Panc1 (cell line): ENCODE data around the gene ZNF521. TPM values are rescaled to one million over a fixed set of nuclear protein-coding genes. Genes with fewer than 3 reads are reported as not detected.

Source experiments
- ATAC-seq: fragments of 200-7000 bp; cut with Tn5 transposase; 2 replicates; pipeline ENCODE4 v1.9.1; 2020; ENCODE audit warnings: mild to moderate bottlenecking, moderate library complexity
- BruUV-seq: library from RNA; stranded (reverse); fragments of 400-500 nt; replicated peaks from 2 replicates; lab custom pipeline; 2021; lab: Mats Ljungman, UMichigan
- CTCF ChIA-PET: fragments of 300-600 bp; sonication (Branson Sonifier 250); formaldehyde crosslinking; loops from one replicate; lab custom pipeline; 2022; ENCODE audit warnings: antibody characterized with exemption; lab: Charles Lee
- POLR2A ChIA-PET: fragments of 300-600 bp; sonication (Branson Sonifier 250); formaldehyde crosslinking; loops from one replicate; lab custom pipeline; 2022; ENCODE audit warnings: antibody characterized with exemption; lab: Charles Lee
- DNase-seq: peaks from one replicate; pipeline ENCODE4 v3.0.0-alpha.2; 2010; ENCODE audit warnings: low read depth, low spot score
- H3K27ac ChIP-seq: 2 replicates; pipeline ENCODE4 v1.5.1; 2011; ENCODE audit warnings: mild to moderate bottlenecking, low read length, inconsistent platforms
- H3K27me3 ChIP-seq: fragments of 200-500 bp; sonication (Bioruptor generic); 2 replicates; pipeline ENCODE4 v1.6.0; 2014; ENCODE audit warnings: low read length, inconsistent platforms; ENCODE audit not compliant: control insufficient read depth, insufficient read depth
- H3K36me3 ChIP-seq: fragments of 200-500 bp; sonication (Bioruptor generic); 2 replicates; pipeline ENCODE4 v1.5.1; 2014; ENCODE audit warnings: inconsistent platforms, mild to moderate bottlenecking, low read length, moderate library complexity; ENCODE audit not compliant: control insufficient read depth, insufficient read depth
- H3K4me1 ChIP-seq: 2 replicates; pipeline ENCODE4 v1.5.1; 2011; ENCODE audit warnings: inconsistent platforms, mild to moderate bottlenecking, low read length, moderate library complexity; ENCODE audit not compliant: control insufficient read depth, insufficient read depth
- H3K4me3 ChIP-seq, 2 experiments: 2 replicates each; pipeline ENCODE4 v1.5.1; 2011 to 2012; ENCODE audit warnings: low read depth in 2 of 2, low read length in 2 of 2, mild to moderate bottlenecking in 2 of 2, inconsistent platforms in 1 of 2, moderate library complexity in 1 of 2
- H3K9me3 ChIP-seq: fragments of 200-500 bp; sonication (Bioruptor generic); 2 replicates; pipeline ENCODE4 v1.5.1; 2014; ENCODE audit warnings: low read depth, mild to moderate bottlenecking, inconsistent platforms, low read length, moderate library complexity; ENCODE audit not compliant: control insufficient read depth, insufficient read depth
- POLR2AphosphoS5 ChIP-seq: IDR thresholded peaks from 2 replicates; pipeline ENCODE4 v1.6.1; 2012; ENCODE audit warnings: mild to moderate bottlenecking, low read depth, low read length, moderate library complexity
- SIN3A ChIP-seq: IDR thresholded peaks from 2 replicates; pipeline ENCODE4 v1.6.1; 2012; ENCODE audit warnings: low read depth, mild to moderate bottlenecking, low read length, moderate library complexity, borderline replicate concordance; ENCODE audit not compliant: insufficient read depth
- TCF7L2 ChIP-seq: IDR thresholded peaks from 2 replicates; pipeline ENCODE4 v1.6.1; 2011; ENCODE audit warnings: mild to moderate bottlenecking, low read depth, low read length, inconsistent platforms
- in situ Hi-C: cut with HindIII; loops from 2 replicates; pipeline ENCODE4 v1.10.0; 2016; ENCODE audit warnings: low sequenced_read_pairs, low pct_unique_long_range_greater_than_20kb
- intact Hi-C: fragments of 100-400 bp; cut with micrococcal nuclease; formaldehyde crosslinking; loops from one replicate; pipeline ENCODE4 v1.10.0; 2022; ENCODE audit not compliant: unreplicated experiment
- total RNA-seq: library from RNA; stranded (reverse); gene quantifications from one replicate; pipeline ENCODE4 v1.2.1, GENCODE V29; 2021; ENCODE audit not compliant: unreplicated experiment
- TF ChIP-seq, protein P1 (sequence below), 2 experiments: IDR thresholded peaks; 2 replicates each; pipeline ENCODE4 v1.6.1; 2011 to 2012; ENCODE audit warnings: low read depth in 2 of 2, control low read depth in 1 of 2, low read length in 1 of 2, mild to moderate bottlenecking in 1 of 2, moderate library complexity in 1 of 2; ENCODE audit not compliant: insufficient read depth in 1 of 2
- TF ChIP-seq, protein P2 (sequence below): fragments of 450-650 bp; IDR thresholded peaks from 2 replicates; pipeline ENCODE4 v1.5.1; 2017; ENCODE audit warnings: mild to moderate bottlenecking

Gene ZNF521
- total RNA-seq, 1 experiment from 2014 or later = 0.15 TPM

DNA sequence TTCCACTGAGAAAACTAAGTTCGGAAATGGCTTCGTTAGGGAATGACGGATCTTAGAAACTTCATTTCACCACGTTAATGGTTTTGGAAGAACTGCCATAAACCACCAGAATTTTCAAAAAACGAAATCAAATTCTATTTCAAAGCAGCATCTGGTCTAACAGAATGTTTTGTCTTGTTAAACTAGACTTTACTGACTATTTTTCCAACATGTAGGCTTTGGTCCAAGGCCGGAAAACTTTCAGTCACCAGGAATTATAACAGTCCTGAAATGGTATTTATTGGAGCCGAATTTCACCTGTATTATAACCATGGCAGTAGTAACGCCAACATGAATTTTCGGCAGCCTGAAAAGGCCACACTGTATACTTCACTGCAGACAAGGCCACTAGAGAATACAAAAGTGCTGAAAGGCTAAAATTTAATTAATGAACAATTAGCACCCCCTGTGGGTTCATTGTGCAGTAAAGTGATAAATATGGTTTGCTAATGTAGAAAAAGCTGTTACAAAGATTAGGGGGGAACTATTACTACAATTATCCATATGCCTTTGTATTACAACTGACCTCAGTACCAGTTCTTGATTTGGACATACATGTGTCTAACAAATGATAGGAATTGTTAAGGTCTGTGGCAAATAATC is 116.4 kb downstream of the ZNF521 start:
- Histone ChIP-seq H3K27ac (no peak overlapping the region), H3K36me3 (no peaks in the 10 kb centered on the region), H3K4me1 (no peaks in the 10 kb centered on the region), H3K9me3 (no peaks in the 10 kb centered on the region), H3K4me3 (no peak overlapping the region), H3K27me3 (no peaks in the 10 kb centered on the region)
- intact Hi-C loops (no loop called here), in situ Hi-C loops (no loop called here)
- ChIA-PET POLR2A (no interaction called here), CTCF (no interaction called here)
- DNase-seq (no peak), ATAC-seq (no peak)
- TF ChIP-seq SIN3A = no peak
- TF ChIP-seq, protein P1, sequence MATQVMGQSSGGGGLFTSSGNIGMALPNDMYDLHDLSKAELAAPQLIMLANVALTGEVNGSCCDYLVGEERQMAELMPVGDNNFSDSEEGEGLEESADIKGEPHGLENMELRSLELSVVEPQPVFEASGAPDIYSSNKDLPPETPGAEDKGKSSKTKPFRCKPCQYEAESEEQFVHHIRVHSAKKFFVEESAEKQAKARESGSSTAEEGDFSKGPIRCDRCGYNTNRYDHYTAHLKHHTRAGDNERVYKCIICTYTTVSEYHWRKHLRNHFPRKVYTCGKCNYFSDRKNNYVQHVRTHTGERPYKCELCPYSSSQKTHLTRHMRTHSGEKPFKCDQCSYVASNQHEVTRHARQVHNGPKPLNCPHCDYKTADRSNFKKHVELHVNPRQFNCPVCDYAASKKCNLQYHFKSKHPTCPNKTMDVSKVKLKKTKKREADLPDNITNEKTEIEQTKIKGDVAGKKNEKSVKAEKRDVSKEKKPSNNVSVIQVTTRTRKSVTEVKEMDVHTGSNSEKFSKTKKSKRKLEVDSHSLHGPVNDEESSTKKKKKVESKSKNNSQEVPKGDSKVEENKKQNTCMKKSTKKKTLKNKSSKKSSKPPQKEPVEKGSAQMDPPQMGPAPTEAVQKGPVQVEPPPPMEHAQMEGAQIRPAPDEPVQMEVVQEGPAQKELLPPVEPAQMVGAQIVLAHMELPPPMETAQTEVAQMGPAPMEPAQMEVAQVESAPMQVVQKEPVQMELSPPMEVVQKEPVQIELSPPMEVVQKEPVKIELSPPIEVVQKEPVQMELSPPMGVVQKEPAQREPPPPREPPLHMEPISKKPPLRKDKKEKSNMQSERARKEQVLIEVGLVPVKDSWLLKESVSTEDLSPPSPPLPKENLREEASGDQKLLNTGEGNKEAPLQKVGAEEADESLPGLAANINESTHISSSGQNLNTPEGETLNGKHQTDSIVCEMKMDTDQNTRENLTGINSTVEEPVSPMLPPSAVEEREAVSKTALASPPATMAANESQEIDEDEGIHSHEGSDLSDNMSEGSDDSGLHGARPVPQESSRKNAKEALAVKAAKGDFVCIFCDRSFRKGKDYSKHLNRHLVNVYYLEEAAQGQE (IDR thresholded peaks at IDR 0.05; ENCODE audit: insufficient read depth in 1 of 2, low read depth in 2 of 2, low read length in 1 of 2) = no peak
- TF ChIP-seq POLR2AphosphoS5 = no peak
- TF ChIP-seq TCF7L2 = no peak
- TF ChIP-seq, protein P2, sequence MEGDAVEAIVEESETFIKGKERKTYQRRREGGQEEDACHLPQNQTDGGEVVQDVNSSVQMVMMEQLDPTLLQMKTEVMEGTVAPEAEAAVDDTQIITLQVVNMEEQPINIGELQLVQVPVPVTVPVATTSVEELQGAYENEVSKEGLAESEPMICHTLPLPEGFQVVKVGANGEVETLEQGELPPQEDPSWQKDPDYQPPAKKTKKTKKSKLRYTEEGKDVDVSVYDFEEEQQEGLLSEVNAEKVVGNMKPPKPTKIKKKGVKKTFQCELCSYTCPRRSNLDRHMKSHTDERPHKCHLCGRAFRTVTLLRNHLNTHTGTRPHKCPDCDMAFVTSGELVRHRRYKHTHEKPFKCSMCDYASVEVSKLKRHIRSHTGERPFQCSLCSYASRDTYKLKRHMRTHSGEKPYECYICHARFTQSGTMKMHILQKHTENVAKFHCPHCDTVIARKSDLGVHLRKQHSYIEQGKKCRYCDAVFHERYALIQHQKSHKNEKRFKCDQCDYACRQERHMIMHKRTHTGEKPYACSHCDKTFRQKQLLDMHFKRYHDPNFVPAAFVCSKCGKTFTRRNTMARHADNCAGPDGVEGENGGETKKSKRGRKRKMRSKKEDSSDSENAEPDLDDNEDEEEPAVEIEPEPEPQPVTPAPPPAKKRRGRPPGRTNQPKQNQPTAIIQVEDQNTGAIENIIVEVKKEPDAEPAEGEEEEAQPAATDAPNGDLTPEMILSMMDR = no peak; the same call in 1 of the 2 replicates
- no TSS peak for BruUV-seq

DNA sequence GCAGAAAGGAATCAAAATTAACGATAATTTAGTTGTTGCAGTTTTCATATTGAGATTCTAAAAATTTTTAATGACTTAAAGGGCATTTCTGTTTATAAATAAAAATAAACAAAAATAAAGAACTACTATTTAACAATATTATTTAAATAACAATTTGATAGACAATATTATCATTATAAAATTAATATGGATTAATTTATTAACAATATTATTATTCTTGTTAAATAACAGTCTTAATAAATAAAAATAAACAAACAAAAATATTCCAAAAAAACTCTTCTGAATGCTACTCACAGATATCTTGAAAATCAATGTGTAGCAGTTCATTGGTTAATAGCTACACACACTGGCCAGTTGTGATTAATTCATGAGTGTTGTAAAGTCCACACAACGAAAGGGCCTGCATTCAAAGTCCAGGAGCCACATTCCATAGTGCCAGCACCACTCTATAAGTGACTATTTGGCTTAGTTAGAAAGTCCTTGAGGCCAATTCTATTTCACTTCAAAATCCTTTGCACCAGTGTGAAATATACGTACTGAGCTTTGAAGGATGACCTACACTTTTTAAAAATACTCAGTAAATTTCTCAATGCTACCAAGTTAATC is 117.1 kb downstream of the ZNF521 start:
- intact Hi-C loops = no loop called here
- H3K4me3 ChIP-seq = no peak overlapping the region
- no peaks in the 10 kb centered on the region for H3K9me3 ChIP-seq
- H3K4me1 ChIP-seq = no peaks in the 10 kb centered on the region
- no peak for ATAC-seq
- ChIA-PET CTCF (no interaction called here), POLR2A (no interaction called here)
- H3K36me3 ChIP-seq = no peaks in the 10 kb centered on the region
- in situ Hi-C loops = no loop called here
- no peak for DNase-seq
- TF ChIP-seq, protein P1 (IDR thresholded peaks at IDR 0.05; ENCODE audit: insufficient read depth in 1 of 2, low read depth in 2 of 2, low read length in 1 of 2) = no peak
- TF ChIP-seq POLR2AphosphoS5 (no peak), TCF7L2 (no peak), SIN3A (no peak)
- TF ChIP-seq, protein P2 = no peak
- H3K27ac ChIP-seq = no peak overlapping the region
- H3K27me3 ChIP-seq = no peaks in the 10 kb centered on the region
- no TSS peak for BruUV-seq
